Measurements from ENCODE around the gene PAX8. TPM values are rescaled to one million over a fixed set of nuclear protein-coding genes. Genes with fewer than 3 reads are reported as not detected.
A peak's percentile ranks its signal among the peaks of the same experiment; 100 is the strongest.

The PAX8 gene
- total and polyA plus RNA-seq, 12 donors, result 0.08 to 2.0 (median 0.41) TPM; not detected in 3

- no peaks in the 10 kb centered on the region for H3K9me3 ChIP-seq
- peaks cover 7 to 41% (median 27%) of the 10 kb centered on the region in 9 donors for H3K4me1 ChIP-seq
- peak overlapping the region in 3 of 10 donors; percentile 19 to 85 (median 26) for H3K27ac ChIP-seq
- no peak overlapping the region for H3K4me3 ChIP-seq
- intact Hi-C loops (cut with DNase I), result loop anchor here in 1 of 10 donors (2.0 kb wide), 1 partner anchor 17 kb away; no protein-coding TSS in a partner anchor
- H3K27me3 ChIP-seq, result no peaks in the 10 kb centered on the region
- ATAC-seq (peak in 5 of 8 donors; percentile 30 to 66 (median 46)), DNase-seq (peak; percentile 38 to 51)
- TF ChIP-seq, protein P1, sequence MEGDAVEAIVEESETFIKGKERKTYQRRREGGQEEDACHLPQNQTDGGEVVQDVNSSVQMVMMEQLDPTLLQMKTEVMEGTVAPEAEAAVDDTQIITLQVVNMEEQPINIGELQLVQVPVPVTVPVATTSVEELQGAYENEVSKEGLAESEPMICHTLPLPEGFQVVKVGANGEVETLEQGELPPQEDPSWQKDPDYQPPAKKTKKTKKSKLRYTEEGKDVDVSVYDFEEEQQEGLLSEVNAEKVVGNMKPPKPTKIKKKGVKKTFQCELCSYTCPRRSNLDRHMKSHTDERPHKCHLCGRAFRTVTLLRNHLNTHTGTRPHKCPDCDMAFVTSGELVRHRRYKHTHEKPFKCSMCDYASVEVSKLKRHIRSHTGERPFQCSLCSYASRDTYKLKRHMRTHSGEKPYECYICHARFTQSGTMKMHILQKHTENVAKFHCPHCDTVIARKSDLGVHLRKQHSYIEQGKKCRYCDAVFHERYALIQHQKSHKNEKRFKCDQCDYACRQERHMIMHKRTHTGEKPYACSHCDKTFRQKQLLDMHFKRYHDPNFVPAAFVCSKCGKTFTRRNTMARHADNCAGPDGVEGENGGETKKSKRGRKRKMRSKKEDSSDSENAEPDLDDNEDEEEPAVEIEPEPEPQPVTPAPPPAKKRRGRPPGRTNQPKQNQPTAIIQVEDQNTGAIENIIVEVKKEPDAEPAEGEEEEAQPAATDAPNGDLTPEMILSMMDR (IDR thresholded peaks at IDR 0.05), result no peak
- H3K36me3 ChIP-seq, result no peaks in the 10 kb centered on the region
- 87 to 89% methylated on average over 6 of the region's 6 CpGs for WGBS, 2 donors
These were observed 58.7 kb downstream of the PAX8 start for GRCh38 chr2:113219889-113220641.

DNA sequence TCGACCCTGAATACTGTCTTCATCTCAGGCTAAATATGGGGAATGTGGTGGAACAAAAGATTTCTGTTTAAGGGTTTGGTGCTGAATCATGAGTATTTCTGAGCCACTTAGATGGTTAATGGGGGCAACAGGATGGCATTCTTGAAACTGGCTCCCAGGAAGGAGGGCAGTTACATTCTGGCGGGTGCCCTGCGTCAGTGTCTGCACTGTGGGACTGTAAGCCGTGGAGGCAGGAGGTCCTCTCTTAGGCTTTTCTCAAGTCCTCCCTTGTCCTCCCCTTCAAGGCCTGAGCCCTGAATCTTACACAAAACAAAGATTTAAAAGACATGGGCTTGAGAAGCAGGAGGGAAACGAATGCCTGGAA is 59.2 kb downstream of the PAX8 start:
- TF ChIP-seq, protein P1 (IDR thresholded peaks at IDR 0.05), result no peak
- no peak for DNase-seq
- H3K27me3 ChIP-seq, result no peaks in the 10 kb centered on the region
- intact Hi-C loops (cut with DNase I), result loop anchor here in 1 of 10 donors (2.0 kb wide), 1 partner anchor 17 kb away; no protein-coding TSS in a partner anchor
- H3K9me3 ChIP-seq, result no peaks in the 10 kb centered on the region
- H3K36me3 ChIP-seq, result no peaks in the 10 kb centered on the region
- ATAC-seq, result no peak
- no peak overlapping the region for H3K4me3 ChIP-seq
- H3K4me1 ChIP-seq, result peaks cover 7 to 41% (median 27%) of the 10 kb centered on the region in 9 donors
- 82 to 85% methylated on average over 5 of the region's 5 CpGs for WGBS, 2 donors
- peak overlapping the region in 1 of 10 donors; percentile 85 for H3K27ac ChIP-seq

DNA sequence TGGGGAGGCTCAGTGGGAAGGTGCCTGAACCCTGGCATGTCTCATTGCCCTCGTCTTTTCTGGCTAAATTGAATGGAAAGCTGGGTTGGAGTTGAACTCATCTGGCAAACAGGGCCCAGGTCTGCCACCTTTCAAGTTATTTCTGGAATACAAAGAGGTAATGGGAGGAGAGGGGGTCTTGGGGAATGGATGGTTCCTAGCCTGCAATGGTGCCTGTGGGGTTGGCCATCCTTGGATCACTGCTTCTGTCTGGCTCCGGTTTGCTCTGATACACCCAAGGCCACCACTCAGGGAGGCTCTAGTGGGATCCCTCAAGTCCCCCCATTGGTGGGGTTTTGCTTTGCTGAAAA is 59.7 kb downstream of the PAX8 start:
- DNase-seq (no peak), ATAC-seq (no peak)
- Histone ChIP-seq H3K4me1 (peaks cover 7 to 41% (median 27%) of the 10 kb centered on the region in 9 donors), H3K4me3 (no peak overlapping the region), H3K9me3 (no peaks in the 10 kb centered on the region), H3K27ac (peak overlapping the region in 4 of 10 donors; percentile 3 to 87 (median 62)), H3K27me3 (no peaks in the 10 kb centered on the region), H3K36me3 (no peaks in the 10 kb centered on the region)
- intact Hi-C loops (cut with DNase I), result loop anchor here in 1 of 10 donors (2.0 kb wide), 1 partner anchor 18 kb away; no protein-coding TSS in a partner anchor
- TF ChIP-seq, protein P1 (IDR thresholded peaks at IDR 0.05), result no peak
- 95 to 96% methylated on average over 2 of the region's 2 CpGs for WGBS, 2 donors

DNA sequence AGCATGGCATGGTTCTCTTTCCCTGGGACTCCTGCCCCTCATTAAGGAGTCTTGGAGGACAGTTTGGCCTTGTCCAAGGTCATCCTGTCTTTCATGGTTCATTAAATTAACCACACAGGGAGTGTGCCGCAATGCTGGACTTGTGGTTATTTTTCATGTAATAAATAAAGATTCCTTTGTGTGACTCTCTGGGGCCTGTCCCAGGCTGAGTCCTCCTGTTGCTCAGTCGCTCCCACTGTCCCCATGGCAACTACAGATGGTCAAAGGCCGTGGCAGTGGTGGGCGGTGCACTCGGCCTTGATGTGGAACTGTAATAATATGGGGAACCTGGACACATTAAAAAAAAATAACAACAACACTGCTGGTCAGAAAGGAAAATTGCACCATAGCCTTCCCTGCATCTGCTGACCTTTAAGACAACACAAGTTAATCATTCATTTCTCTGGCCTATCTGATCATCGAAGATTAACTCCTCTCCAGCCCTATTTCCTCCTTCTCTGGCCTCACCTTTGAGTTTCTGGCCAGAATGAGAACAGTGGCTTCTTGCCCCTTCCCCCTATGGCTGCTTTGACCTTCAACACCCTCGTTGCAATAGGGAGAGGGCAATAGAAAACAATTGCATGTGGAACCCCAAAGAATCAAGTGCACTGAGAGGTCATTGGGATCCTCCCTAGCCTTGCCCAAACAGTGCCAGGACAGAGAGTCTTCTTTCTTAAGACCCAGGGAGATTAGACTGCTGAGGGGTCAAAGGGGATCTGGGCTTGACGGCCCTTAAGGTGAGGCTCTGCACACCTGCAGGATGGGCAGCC is 60.2 kb downstream of the PAX8 start:
- Histone ChIP-seq H3K27me3 (no peaks in the 10 kb centered on the region), H3K9me3 (no peaks in the 10 kb centered on the region), H3K27ac (peak overlapping the region in 9 of 10 donors; percentile 61 to 87 (median 79)), H3K4me1 (peaks cover 7 to 41% (median 27%) of the 10 kb centered on the region in 9 donors), H3K36me3 (no peaks in the 10 kb centered on the region), H3K4me3 (no peak overlapping the region)
- DNase-seq (peak; percentile 33 to 46), ATAC-seq (peak in 5 of 8 donors; percentile 25 to 70 (median 50))
- TF ChIP-seq, protein P1 (IDR thresholded peaks at IDR 0.05), result no peak
- WGBS, 2 donors, result 78 to 85% methylated on average over 8 of the region's 8 CpGs
- intact Hi-C loops (cut with DNase I), result loop anchor here in 1 of 10 donors (2.0 kb wide), 1 partner anchor 18 kb away; no protein-coding TSS in a partner anchor
